HepG2 (cell line): ENCODE data around the gene MYLK3. TPM values are rescaled to one million over a fixed set of nuclear protein-coding genes. Genes with fewer than 3 reads are reported as not detected.

Experiments
- ARID2 ChIP-seq: sonication (generic); formaldehyde crosslinking; IDR thresholded peaks from 2 replicates; pipeline ENCODE4 v1.8.1; 2022; ENCODE audit warnings: mild to moderate bottlenecking, missing genetic modification reagents, borderline replicate concordance
- ARID4A ChIP-seq: sonication (generic); formaldehyde crosslinking; IDR thresholded peaks from 2 replicates; pipeline ENCODE4 v1.5.0; 2020; ENCODE audit warnings: mild to moderate bottlenecking, missing genetic modification reagents, borderline replicate concordance
- JARID2 ChIP-seq: sonication (generic); formaldehyde crosslinking; IDR thresholded peaks from 2 replicates; pipeline ENCODE4 v1.8.1; 2023; ENCODE audit warnings: missing genetic modification reagents, inconsistent platforms; ENCODE audit not compliant: insufficient replicate concordance
- MEF2D ChIP-seq: sonication (generic); formaldehyde crosslinking; IDR thresholded peaks from 2 replicates; pipeline ENCODE4 v1.5.1; 2020; ENCODE audit warnings: mild to moderate bottlenecking, missing genetic modification reagents
- MYC ChIP-seq: sonication (generic); formaldehyde crosslinking; IDR thresholded peaks from 2 replicates; pipeline ENCODE4 v1.9.0; 2021; ENCODE audit warnings: missing genetic modification reagents, borderline replicate concordance
- POGK ChIP-seq: sonication (generic); formaldehyde crosslinking; conservative IDR thresholded peaks from 2 replicates; pipeline ENCODE4 v1.8.0; 2022; ENCODE audit warnings: mild to moderate bottlenecking, moderate library complexity, missing genetic modification reagents
- XRCC5 ChIP-seq: fragments of 200-400 bp; formaldehyde crosslinking; optimal IDR thresholded peaks from 2 replicates; pipeline ENCODE3; 2017; ENCODE audit warnings: mild to moderate bottlenecking, low read length
- ZHX2 ChIP-seq, 2 experiments: sonication (generic) in 1 of 2; formaldehyde crosslinking in 1 of 2; IDR thresholded peaks; 2 replicates each; pipeline versions ENCODE4 v1.6.1 to v1.9.0; 2014 to 2022; ENCODE audit warnings: antibody characterized with exemption in 1 of 2, borderline replicate concordance in 1 of 2, inconsistent platforms in 1 of 2, low read depth in 1 of 2, missing genetic modification reagents in 1 of 2
- ZNF512 ChIP-seq: sonication (generic); formaldehyde crosslinking; IDR thresholded peaks from 2 replicates; pipeline ENCODE4 v1.4.0; 2020; ENCODE audit warnings: mild to moderate bottlenecking, missing genetic modification reagents
- ZNF549 ChIP-seq: sonication (generic); formaldehyde crosslinking; IDR thresholded peaks from 2 replicates; pipeline ENCODE4 v1.5.0; 2020; ENCODE audit warnings: missing genetic modification reagents
- ZNF616 ChIP-seq: sonication (generic); formaldehyde crosslinking; IDR thresholded peaks from 2 replicates; pipeline ENCODE4 v1.5.0; 2020; ENCODE audit warnings: low read depth, mild to moderate bottlenecking, missing genetic modification reagents
- ZSCAN22 ChIP-seq: sonication (generic); formaldehyde crosslinking; IDR thresholded peaks from 2 replicates; pipeline ENCODE4 v1.4.0; 2020; ENCODE audit warnings: mild to moderate bottlenecking, missing genetic modification reagents
- polyA plus RNA-seq, 8 experiments: library from polyadenylated mRNA; depleted of rRNA in 3 of 8; stranded (reverse) in 7 of 8; unstranded in 1 of 8; fragments of >200 nt; fragmentation: Illumina TruSeq in 4 of 8; extraction: Trizol in 4 of 8; gene quantifications; 2 replicates each; pipeline versions ENCODE4 v1.2.1 to v1.2.3, GENCODE V29; 2011 to 2016; ENCODE audit warnings: low read depth in 4 of 8, missing spikeins in 1 of 8, mixed read lengths in 1 of 8; ENCODE audit not compliant: insufficient read depth in 1 of 8
- total RNA-seq, 5 experiments: library from RNA; depleted of rRNA; stranded (reverse); fragments of >200 nt; fragmentation: Illumina TruSeq; extraction: Trizol; gene quantifications; 2 replicates each; pipeline ENCODE4 v1.2.3, GENCODE V29; 2016; ENCODE audit warnings: low read depth in 1 of 5

The MYLK3 gene
- total and polyA plus RNA-seq, 2 of the 13 experiments (the other 11 are each of a cell fraction or from before 2014, with no cell fraction given) = 0.04 to 0.18 TPM

- TF ChIP-seq POGK (CRISPR knock-in tag) (peak; percentile 94), ZNF512 (CRISPR knock-in tag) (no peak), XRCC5 (peak; percentile 53), ZHX2 (IDR thresholded peaks at IDR 0.05; ENCODE audit: low read depth) (no peak), ZHX2 (CRISPR knock-in tag; IDR thresholded peaks at IDR 0.05; ENCODE audit: borderline replicate concordance) (no peak), ZSCAN22 (CRISPR knock-in tag) (no peak), ZNF616 (CRISPR knock-in tag) (no peak), ZNF549 (CRISPR knock-in tag) (no peak), JARID2 (CRISPR knock-in tag) (no peak), ARID2 (no peak), MYC (peak; percentile 5; the same call in 1 of the 2 replicates), MEF2D (CRISPR knock-in tag) (peak; percentile 61; the same call in 1 of the 2 replicates), ARID4A (CRISPR knock-in tag) (peak; percentile 54; the same call in 1 of the 2 replicates)
These were observed 1.0 kb downstream of the MYLK3 start (continued) for GRCh38 chr16:46746821-46747776.
